Measurements from ENCODE around the gene BLTP2. TPM values are rescaled to one million over a fixed set of nuclear protein-coding genes. Genes with fewer than 3 reads are reported as not detected.

The BLTP2 gene
- total RNA-seq, 1 experiment from 2014 or later = 139 TPM

- TF ChIP-seq MXD4 (CRISPR knock-in tag; IDR thresholded peaks at IDR 0.05; ENCODE audit: borderline replicate concordance) = no peak
- no peak for TF ChIP-seq ATF3 (CRISPR knock-in tag; conservative IDR thresholded peaks at IDR 0.05)
- TF ChIP-seq, protein P1, sequence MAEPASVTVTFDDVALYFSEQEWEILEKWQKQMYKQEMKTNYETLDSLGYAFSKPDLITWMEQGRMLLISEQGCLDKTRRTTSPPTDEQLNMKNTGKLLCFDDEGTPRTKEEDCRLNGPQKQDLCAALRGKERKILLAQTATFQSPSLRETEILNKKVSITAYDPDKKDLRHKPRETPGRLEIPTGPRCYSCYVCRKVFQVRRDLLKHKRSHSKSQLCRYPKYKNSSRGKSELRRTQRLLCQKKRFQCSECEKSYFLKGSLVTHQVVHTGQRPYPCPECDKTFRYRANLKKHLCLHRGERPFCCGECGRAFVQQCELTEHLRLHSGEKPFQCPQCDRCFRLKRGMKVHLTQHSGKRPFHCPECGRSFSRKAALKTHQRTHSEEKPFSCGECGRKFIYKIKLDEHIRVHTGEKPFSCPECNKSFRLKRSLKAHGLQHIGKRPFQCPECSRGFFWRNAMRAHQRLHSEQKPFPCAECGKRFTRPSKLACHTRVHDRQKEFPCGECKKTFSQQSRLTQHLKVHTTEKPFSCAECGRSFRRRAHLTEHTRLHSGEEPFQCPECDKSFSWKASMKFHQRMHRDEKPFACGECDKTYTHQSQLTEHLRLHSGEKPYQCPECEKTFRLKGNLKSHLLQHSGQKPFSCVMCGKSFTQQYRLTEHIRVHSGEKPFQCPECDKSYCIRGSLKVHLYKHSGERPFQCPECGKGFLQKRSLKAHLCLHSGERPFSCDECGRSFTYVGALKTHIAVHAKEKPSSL (CRISPR knock-in tag; conservative IDR thresholded peaks at IDR 0.05) = no peak
These were observed 3.4 kb downstream of the BLTP2 start (continued) for GRCh38 chr17:28641579-28641978.

GRCh38 chr17:28635506-28635905 lies 9.5 kb downstream of the BLTP2 start:
- Mint-ChIP-seq H3K4me3 (no peak overlapping the region), H3K4me1 (no peaks in the 10 kb centered on the region), H3K9me3 (no peaks in the 10 kb centered on the region), H3K27me3 (ENCODE audit: low read depth) (no peaks in the 10 kb centered on the region), H3K27ac (no peak overlapping the region), H3K36me3 (peaks cover 94% of the 10 kb centered on the region)
- DNase-seq (ENCODE audit: low spot score) = no peak
- ChIA-PET CTCF (interaction anchor here (1.1 to 2.5 kb wide), 2 partner anchors 9 to 12 kb away, joined by 4 to 14 read pairs; partner anchors contain the start of gene BLTP2), POLR2A (no interaction called here)
- no peak for ATAC-seq
- no peak for TF ChIP-seq NFYB (CRISPR knock-in tag; conservative IDR thresholded peaks at IDR 0.05; ENCODE audit: low read depth)
- no peak for TF ChIP-seq MYBL2 (CRISPR knock-in tag; IDR thresholded peaks at IDR 0.05)
- no peak for TF ChIP-seq GTF2I (CRISPR knock-in tag; conservative IDR thresholded peaks at IDR 0.05)
- no peak for TF ChIP-seq KAT7 (CRISPR knock-in tag; IDR thresholded peaks at IDR 0.05; ENCODE audit: borderline replicate concordance)
- TF ChIP-seq ETV6 (CRISPR knock-in tag; IDR thresholded peaks at IDR 0.05) = no peak
- TF ChIP-seq, protein P2, sequence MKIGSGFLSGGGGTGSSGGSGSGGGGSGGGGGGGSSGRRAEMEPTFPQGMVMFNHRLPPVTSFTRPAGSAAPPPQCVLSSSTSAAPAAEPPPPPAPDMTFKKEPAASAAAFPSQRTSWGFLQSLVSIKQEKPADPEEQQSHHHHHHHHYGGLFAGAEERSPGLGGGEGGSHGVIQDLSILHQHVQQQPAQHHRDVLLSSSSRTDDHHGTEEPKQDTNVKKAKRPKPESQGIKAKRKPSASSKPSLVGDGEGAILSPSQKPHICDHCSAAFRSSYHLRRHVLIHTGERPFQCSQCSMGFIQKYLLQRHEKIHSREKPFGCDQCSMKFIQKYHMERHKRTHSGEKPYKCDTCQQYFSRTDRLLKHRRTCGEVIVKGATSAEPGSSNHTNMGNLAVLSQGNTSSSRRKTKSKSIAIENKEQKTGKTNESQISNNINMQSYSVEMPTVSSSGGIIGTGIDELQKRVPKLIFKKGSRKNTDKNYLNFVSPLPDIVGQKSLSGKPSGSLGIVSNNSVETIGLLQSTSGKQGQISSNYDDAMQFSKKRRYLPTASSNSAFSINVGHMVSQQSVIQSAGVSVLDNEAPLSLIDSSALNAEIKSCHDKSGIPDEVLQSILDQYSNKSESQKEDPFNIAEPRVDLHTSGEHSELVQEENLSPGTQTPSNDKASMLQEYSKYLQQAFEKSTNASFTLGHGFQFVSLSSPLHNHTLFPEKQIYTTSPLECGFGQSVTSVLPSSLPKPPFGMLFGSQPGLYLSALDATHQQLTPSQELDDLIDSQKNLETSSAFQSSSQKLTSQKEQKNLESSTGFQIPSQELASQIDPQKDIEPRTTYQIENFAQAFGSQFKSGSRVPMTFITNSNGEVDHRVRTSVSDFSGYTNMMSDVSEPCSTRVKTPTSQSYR (CRISPR knock-in tag; IDR thresholded peaks at IDR 0.05) = no peak
- no peak for TF ChIP-seq ZNF219 (CRISPR knock-in tag; IDR thresholded peaks at IDR 0.05; ENCODE audit: borderline replicate concordance)
- no peak for TF ChIP-seq CREM (CRISPR knock-in tag; IDR thresholded peaks at IDR 0.05)
- no peak for TF ChIP-seq EMX1 (CRISPR knock-in tag; IDR thresholded peaks at IDR 0.05)

DNA sequence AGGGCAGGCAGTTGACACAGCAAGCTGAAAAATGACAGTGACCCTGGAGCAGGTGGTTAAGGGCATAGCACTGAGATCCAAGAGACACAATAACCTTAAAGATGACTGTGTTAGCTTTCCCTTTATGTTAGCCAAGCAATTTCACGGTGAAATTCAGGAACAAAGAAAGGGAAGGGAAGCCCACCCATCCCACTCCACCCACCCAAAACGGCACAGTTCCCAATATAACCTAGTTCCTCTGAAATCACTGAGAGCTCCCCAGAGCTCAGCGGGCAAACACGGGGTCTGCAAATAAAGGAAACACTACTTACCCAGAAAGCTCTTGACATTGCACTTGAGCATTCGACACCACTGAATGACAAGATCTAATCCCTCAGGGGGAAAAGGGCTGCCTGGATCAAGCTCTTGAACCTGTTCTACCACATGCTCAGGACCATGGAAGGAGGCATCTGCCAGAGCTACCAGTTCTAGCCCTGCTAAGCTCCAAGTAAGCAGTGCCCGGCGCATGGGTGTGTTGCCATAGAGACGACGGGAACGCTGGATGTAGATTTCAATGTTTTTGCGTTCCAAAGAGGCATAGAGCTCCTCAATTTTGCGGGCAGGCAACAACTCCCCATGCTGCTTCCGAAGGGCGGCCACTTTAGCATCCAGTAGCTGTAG lies 10.6 kb downstream of the BLTP2 start:
- no peak for ATAC-seq
- H3K4me1 Mint-ChIP-seq = no peaks in the 10 kb centered on the region

More for the DNA sequence above, 10.6 kb downstream of the BLTP2 start:
- Mint-ChIP-seq H3K27me3 (ENCODE audit: low read depth) (no peaks in the 10 kb centered on the region), H3K9me3 (no peaks in the 10 kb centered on the region), H3K4me3 (no peak overlapping the region), H3K36me3 (peaks cover 85% of the 10 kb centered on the region), H3K27ac (no peak overlapping the region)
- no peak for TF ChIP-seq ZNF219 (CRISPR knock-in tag; IDR thresholded peaks at IDR 0.05; ENCODE audit: borderline replicate concordance)
- TF ChIP-seq, protein P3, sequence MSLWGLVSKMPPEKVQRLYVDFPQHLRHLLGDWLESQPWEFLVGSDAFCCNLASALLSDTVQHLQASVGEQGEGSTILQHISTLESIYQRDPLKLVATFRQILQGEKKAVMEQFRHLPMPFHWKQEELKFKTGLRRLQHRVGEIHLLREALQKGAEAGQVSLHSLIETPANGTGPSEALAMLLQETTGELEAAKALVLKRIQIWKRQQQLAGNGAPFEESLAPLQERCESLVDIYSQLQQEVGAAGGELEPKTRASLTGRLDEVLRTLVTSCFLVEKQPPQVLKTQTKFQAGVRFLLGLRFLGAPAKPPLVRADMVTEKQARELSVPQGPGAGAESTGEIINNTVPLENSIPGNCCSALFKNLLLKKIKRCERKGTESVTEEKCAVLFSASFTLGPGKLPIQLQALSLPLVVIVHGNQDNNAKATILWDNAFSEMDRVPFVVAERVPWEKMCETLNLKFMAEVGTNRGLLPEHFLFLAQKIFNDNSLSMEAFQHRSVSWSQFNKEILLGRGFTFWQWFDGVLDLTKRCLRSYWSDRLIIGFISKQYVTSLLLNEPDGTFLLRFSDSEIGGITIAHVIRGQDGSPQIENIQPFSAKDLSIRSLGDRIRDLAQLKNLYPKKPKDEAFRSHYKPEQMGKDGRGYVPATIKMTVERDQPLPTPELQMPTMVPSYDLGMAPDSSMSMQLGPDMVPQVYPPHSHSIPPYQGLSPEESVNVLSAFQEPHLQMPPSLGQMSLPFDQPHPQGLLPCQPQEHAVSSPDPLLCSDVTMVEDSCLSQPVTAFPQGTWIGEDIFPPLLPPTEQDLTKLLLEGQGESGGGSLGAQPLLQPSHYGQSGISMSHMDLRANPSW (CRISPR knock-in tag; conservative IDR thresholded peaks at IDR 0.05; ENCODE audit: low read depth) = no peak
- TF ChIP-seq, protein P1 (CRISPR knock-in tag; conservative IDR thresholded peaks at IDR 0.05) = no peak
- no peak for DNase-seq (ENCODE audit: low spot score)
- CTCF ChIA-PET = interaction anchor here (0.6 to 2.5 kb wide), 3 partner anchors 10 to 122 kb away, joined by 3 to 14 read pairs (median 4); partner anchors contain the start of gene BLTP2
- POLR2A ChIA-PET = interaction anchor here (0.6 kb wide), 1 partner anchor 904 kb away, joined by 4 read pairs; no protein-coding TSS in a partner anchor

Data from WTC11 (cell line).